ENCODE measurements around the gene SLC8A3. TPM values are rescaled to one million over a fixed set of nuclear protein-coding genes. Genes with fewer than 3 reads are reported as not detected.

The SLC8A3 gene
- total RNA-seq, 2 donors from 2014 or later = under 0.01 to 0.66 TPM

GRCh38 chr14:70107309-70107708, 81.4 kb downstream of the SLC8A3 start:
- intact Hi-C loops (cut with DNase I) = no loop called here
- no peak overlapping the region for H3K4me3 ChIP-seq
- H3K9me3 ChIP-seq = no peaks in the 10 kb centered on the region
- no peak for TF ChIP-seq CTCF (IDR thresholded peaks at IDR 0.05)
- no peak for TF ChIP-seq POLR2A (IDR thresholded peaks at IDR 0.05)
- no peaks in the 10 kb centered on the region for H3K4me1 ChIP-seq
- H3K27me3 ChIP-seq = no peaks in the 10 kb centered on the region
- no peak for DNase-seq
- H3K36me3 ChIP-seq (replicated peaks in 1 of 2; ENCODE audit: insufficient read depth in 1 of 2, low read depth in 2 of 2) = no peaks in the 10 kb centered on the region
- no peak overlapping the region for H3K27ac ChIP-seq
- ATAC-seq = no peak
- WGBS, 2 donors = 70 to 88% methylated on average over 2 of the region's 2 CpGs

DNA sequence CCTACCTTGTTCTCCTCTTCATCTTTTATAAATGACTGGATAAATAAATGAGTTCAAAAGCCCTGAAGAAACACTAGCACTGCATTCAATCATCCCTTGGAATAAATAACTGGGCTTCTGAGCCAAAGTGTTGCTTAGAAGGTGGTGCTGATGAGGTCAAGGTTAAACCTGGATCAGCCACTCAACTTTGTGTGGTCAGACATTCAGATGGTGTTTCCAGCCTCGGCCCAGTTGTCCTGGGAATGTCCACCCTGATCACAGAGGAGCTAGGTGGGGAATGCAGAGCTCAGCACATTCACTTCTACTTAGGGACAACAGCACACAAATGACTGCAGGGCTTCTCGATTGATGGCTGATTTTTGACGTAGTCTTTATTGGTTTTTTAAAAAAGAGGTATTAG, 88.7 kb downstream of the SLC8A3 start:
- intact Hi-C loops (cut with DNase I) = no loop called here
- TF ChIP-seq POLR2A (IDR thresholded peaks at IDR 0.05) (no peak), CTCF (IDR thresholded peaks at IDR 0.05) (no peak)

DNA sequence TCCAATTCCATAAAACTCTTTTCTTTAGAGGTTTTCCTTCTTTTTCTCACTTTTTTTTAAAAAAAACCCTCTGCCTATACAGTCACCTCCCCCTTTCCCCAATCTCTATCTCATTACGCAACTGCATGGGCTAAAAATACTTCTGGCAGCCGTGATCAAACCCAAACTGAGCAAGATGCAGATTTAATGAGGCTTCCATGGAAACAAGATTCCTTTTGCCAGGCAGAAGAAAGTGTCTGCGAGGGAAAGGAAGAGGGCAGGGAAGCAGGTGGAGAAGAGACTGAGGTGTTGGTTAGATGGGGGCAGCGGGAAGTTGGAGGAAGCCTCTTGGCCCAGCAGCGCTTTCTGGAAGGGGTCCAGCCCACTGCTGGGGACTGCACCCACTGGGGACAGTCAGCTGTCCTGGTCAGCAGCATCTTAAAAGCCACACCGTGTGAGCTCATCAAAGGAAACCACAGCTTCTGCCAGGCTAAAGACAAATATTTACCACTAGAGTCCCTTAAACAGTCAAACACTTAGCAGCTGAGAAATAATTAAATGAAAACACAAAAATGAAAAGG, 90.4 kb downstream of the SLC8A3 start:
- no peak for DNase-seq
- H3K27me3 ChIP-seq = no peaks in the 10 kb centered on the region

More for the DNA sequence above, 88.7 kb downstream of the SLC8A3 start:
- no peak for DNase-seq
- ATAC-seq = no peak
- Histone ChIP-seq H3K27ac (no peak overlapping the region), H3K4me1 (peaks cover 8% of the 10 kb centered on the region), H3K4me3 (no peak overlapping the region), H3K9me3 (no peaks in the 10 kb centered on the region), H3K36me3 (replicated peaks in 1 of 2; ENCODE audit: insufficient read depth in 1 of 2, low read depth in 2 of 2) (no peaks in the 10 kb centered on the region), H3K27me3 (no peaks in the 10 kb centered on the region)
- 75 to 82% methylated on average over 3 of the region's 3 CpGs for WGBS, 2 donors

GRCh38 chr14:70097576-70098249, 91.0 kb downstream of the SLC8A3 start:
- no peak overlapping the region for H3K27ac ChIP-seq
- 35 to 44% methylated on average over 1 of the region's 1 CpG for WGBS, 2 donors
- no peaks in the 10 kb centered on the region for H3K36me3 ChIP-seq (replicated peaks in 1 of 2; ENCODE audit: insufficient read depth in 1 of 2, low read depth in 2 of 2)
- H3K4me3 ChIP-seq = no peak overlapping the region
- TF ChIP-seq POLR2A (IDR thresholded peaks at IDR 0.05) = no peak
- no peak for TF ChIP-seq CTCF (IDR thresholded peaks at IDR 0.05)
- ATAC-seq (no peak), DNase-seq (no peak)
- peaks cover 8% of the 10 kb centered on the region for H3K4me1 ChIP-seq
- no peaks in the 10 kb centered on the region for H3K9me3 ChIP-seq
- no peaks in the 10 kb centered on the region for H3K27me3 ChIP-seq
- intact Hi-C loops (cut with DNase I) = no loop called here

More for the DNA sequence above, 90.4 kb downstream of the SLC8A3 start:
- 25 to 26% methylated on average over 6 of the region's 6 CpGs for WGBS, 2 donors
- H3K4me1 ChIP-seq = peaks cover 8% of the 10 kb centered on the region
- no peaks in the 10 kb centered on the region for H3K9me3 ChIP-seq
- intact Hi-C loops (cut with DNase I) = no loop called here
- no peak overlapping the region for H3K4me3 ChIP-seq
- H3K27ac ChIP-seq = no peak overlapping the region
- no peaks in the 10 kb centered on the region for H3K36me3 ChIP-seq (replicated peaks in 1 of 2; ENCODE audit: insufficient read depth in 1 of 2, low read depth in 2 of 2)
- no peak for ATAC-seq
- TF ChIP-seq POLR2A (IDR thresholded peaks at IDR 0.05) (no peak), CTCF (IDR thresholded peaks at IDR 0.05) (no peak)

GRCh38 chr14:70096866-70097265, 91.9 kb downstream of the SLC8A3 start:
- Histone ChIP-seq H3K27ac (no peak overlapping the region), H3K27me3 (no peaks in the 10 kb centered on the region)
- TF ChIP-seq POLR2A (IDR thresholded peaks at IDR 0.05) = no peak
- no peak for TF ChIP-seq CTCF (IDR thresholded peaks at IDR 0.05)

More at GRCh38 chr14:70096866-70097265, 91.9 kb downstream of the SLC8A3 start:
- ATAC-seq = no peak
- no peaks in the 10 kb centered on the region for H3K9me3 ChIP-seq
- H3K36me3 ChIP-seq (replicated peaks in 1 of 2; ENCODE audit: insufficient read depth in 1 of 2, low read depth in 2 of 2) = no peaks in the 10 kb centered on the region
- intact Hi-C loops (cut with DNase I) = no loop called here
- H3K4me1 ChIP-seq = peaks cover 8% of the 10 kb centered on the region
- 44 to 56% methylated on average over 4 of the region's 4 CpGs for WGBS, 2 donors
- no peak overlapping the region for H3K4me3 ChIP-seq
- no peak for DNase-seq
